GM10266 (cell line): ENCODE results near the gene NEDD1.

ENCODE experiments used
- DNase-seq: peaks from one replicate; pipeline ENCODE4 v3.0.0; 2012; ENCODE audit errors: extremely low spot score
- TF ChIP-seq, protein P1 (sequence below): IDR thresholded peaks from 2 replicates; pipeline ENCODE4 v1.5.1; 2012; ENCODE audit warnings: mild to moderate bottlenecking, low read depth; ENCODE audit not compliant: control insufficient read depth, insufficient read depth; ENCODE audit errors: missing control alignments

Gene NEDD1

DNA sequence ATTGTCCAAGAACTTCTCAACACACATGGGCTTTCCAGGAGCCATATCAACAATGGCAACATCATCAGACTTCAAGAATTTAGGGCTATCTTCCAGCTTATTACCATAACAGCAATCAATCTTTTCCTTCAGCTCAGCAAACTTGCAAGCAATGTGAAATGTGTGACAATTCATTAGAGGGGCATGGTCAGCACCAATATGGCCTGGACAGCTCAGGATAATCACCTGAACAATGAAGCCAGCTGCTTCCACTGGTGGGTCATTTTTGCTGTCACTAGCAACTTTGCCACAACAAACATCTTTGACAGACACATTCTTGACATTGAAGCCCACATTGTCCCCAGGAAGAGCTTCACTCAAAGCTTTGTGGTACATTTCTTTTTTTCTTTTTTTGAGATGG lies 5.9 kb upstream of the NEDD1 start:
- TF ChIP-seq, protein P1, sequence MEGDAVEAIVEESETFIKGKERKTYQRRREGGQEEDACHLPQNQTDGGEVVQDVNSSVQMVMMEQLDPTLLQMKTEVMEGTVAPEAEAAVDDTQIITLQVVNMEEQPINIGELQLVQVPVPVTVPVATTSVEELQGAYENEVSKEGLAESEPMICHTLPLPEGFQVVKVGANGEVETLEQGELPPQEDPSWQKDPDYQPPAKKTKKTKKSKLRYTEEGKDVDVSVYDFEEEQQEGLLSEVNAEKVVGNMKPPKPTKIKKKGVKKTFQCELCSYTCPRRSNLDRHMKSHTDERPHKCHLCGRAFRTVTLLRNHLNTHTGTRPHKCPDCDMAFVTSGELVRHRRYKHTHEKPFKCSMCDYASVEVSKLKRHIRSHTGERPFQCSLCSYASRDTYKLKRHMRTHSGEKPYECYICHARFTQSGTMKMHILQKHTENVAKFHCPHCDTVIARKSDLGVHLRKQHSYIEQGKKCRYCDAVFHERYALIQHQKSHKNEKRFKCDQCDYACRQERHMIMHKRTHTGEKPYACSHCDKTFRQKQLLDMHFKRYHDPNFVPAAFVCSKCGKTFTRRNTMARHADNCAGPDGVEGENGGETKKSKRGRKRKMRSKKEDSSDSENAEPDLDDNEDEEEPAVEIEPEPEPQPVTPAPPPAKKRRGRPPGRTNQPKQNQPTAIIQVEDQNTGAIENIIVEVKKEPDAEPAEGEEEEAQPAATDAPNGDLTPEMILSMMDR: no peak
- no peak for DNase-seq

DNA sequence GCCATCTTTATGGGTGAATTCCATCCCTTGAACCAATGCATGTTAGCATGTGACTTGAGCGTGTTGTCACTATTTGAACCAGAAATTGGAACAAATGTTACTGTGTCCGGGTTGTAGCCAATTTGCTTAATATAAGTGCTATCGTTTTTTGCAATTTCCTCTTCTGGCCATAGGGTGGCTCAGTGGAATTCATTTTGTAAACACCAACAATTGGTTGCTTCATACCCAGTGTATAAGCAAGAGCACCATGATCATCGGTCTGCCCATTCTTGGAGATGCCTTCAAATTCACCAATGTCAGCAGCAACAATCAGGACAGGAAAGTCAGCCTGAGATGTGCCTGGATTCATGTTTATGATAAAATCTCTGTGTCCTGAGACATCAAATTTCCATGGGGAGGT lies 5.0 kb upstream of the NEDD1 start:
- DNase-seq: no peak
- TF ChIP-seq, protein P1: peak; percentile 19

DNA sequence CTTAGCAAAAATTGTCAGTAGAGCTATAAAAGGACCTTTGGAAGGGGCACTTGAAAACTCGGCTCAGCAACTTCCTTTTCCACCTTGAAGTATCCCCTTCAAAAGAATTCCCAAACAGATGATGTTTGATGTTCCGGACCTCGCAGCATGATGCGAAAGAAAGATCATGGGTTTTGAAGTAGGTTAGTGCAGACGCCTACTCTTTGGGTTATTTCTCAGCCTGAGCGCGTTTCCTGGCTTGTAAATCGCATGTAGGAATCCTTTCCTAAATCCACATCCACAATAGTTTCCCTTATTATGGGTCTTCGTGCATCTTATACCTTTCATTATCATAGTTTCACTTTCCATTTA lies 584 bp upstream of the NEDD1 start:
- DNase-seq: no peak
- TF ChIP-seq, protein P1: no peak

DNA sequence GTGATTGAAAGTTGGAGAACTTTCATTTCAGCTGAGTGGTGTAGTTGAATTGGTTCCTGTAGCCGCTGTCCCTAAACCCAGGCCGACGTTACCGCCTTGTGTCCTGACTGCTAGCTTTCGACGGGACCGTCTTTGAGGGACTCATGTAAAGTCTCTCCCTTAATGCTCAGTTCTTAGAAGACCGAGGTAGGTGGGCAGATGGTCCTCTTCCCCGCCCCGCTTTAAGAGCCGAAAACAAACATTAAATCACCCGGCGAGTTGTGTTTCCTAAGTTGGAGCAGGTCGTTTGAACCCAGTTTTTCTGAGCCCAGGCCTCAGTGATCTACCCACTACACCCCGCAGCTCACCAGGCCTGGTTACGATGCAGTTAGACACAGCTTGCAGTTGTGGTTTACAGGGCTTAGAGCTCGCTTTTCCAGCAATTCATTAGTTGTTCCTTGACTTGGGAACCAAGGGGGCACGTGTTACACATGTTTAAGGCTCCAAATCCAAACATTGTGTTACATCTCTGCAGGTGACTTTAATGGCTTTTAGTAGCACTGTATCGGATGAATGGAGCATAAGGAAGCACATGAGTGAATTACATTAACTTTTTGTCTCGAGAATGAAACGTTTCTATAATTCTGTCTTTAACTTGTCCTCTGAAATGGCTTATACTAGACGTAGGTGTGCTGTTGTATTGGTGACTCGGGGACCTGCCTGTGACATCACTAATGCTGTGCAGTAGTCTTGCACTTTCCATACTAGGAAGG lies 790 bp downstream of the NEDD1 start:
- TF ChIP-seq, protein P1: no peak
- peak; percentile 66 for DNase-seq

DNA sequence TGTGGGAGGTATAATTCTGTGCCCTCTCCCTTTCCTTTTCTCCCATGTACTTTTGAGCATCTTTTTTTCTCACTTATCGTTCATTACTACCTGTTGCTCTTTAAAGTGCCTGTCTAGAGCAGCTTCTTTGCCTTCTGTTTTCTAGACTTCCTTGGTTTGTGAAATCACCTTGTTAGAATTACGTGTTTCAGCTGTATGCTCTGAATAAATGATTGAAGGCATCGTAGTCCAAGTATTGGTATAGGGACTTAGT lies 1.3 kb downstream of the NEDD1 start:
- TF ChIP-seq, protein P1: no peak
- no peak for DNase-seq

DNA sequence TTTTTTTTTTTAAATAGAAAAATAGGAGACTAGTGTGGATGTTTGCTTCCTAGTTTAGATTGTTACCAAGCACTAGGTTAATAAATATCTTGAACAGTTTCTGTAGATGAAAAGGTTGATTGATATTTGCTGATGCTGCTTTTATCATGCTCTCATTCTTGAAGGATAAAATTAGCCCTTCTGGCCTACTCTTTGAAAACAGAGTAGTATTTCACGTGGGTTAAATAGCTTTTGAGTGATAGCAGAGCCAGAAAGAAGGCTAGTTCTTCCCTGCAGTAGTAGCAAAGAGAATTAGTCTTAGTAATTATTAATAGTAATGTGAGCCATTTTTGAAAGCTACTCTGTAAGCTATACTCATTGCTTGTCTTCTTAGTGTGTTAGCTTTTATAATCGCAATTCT lies 5.2 kb downstream of the NEDD1 start:
- no peak for DNase-seq
- TF ChIP-seq, protein P1: no peak

DNA sequence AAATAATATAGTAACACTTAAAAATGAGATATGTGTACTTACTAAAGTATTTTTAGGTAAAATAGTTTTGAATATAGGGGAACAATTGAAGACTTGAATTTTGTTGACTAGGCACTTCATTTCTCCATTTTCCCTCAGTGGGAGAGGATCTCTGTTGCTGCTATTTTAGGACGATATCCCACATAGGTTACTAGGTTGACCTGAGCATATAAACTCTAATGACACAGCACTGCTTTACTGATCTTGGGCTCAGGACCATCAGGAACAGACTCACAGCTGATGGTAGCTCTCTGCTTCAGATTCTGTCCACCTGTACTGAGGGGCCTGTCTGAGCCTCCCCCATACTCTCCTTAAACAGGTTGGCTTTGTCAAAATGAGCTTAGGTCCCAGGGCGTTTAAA lies 5.9 kb downstream of the NEDD1 start:
- DNase-seq: no peak
- TF ChIP-seq, protein P1: no peak
